GM19099 (cell line): ENCODE data around the gene BTBD9.

Experiments
- POLR2A ChIP-seq: IDR thresholded peaks from 3 replicates; pipeline ENCODE4 v1.6.1; 2011; ENCODE audit warnings: low read depth; ENCODE audit not compliant: insufficient read length; ENCODE audit errors: extremely low read depth

BTBD9 gene

GRCh38 chr6:38220069-38220723 is 419.5 kb downstream of the BTBD9 start:
- no peak for TF ChIP-seq POLR2A

- no peak for TF ChIP-seq POLR2A
These were observed 421.5 kb downstream of the BTBD9 start for GRCh38 chr6:38218235-38218634.

- TF ChIP-seq POLR2A: no peak
These were observed 423.3 kb downstream of the BTBD9 start for GRCh38 chr6:38216451-38216850.

GRCh38 chr6:38215651-38216311 is 423.9 kb downstream of the BTBD9 start:
- TF ChIP-seq POLR2A: no peak

DNA sequence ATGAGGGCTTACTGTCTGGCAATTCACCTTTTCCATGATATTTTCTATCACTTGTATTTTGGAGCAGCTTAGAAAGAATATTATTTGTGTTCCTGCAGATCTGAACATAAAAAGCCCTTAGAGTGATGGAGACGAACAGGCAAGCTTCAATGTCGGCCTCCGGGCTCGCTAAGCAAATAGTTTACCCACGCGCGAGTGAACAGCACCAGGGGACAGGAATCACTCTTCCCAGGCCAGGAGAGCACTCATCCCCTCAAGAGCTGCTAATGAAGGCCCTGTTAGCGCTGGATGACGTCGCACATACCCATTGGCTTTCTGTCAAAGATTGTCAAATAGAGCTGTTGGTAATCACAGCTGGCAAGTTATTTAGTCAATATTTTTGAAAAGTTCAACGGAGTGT is 424.5 kb downstream of the BTBD9 start:
- no peak for TF ChIP-seq POLR2A

DNA sequence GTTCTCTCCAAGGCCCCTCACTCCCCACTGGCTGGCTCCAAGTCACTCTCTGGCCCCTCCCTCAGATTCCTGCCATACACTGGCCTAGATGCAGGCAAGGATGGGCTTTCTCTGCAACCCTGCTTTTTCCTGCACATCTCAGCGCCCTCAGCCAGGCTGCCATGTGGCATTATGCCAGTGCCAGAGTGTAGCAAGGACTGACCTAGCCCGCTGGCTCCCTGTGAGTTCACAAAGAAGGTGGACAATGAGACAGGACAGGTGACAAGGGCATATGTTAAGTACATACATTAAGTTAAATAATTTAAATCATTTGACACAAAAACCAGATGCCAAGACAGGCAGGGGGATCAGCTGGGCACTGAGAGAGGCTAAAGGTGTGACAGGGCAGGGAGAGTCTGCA is 425.6 kb downstream of the BTBD9 start:
- TF ChIP-seq POLR2A: no peak

DNA sequence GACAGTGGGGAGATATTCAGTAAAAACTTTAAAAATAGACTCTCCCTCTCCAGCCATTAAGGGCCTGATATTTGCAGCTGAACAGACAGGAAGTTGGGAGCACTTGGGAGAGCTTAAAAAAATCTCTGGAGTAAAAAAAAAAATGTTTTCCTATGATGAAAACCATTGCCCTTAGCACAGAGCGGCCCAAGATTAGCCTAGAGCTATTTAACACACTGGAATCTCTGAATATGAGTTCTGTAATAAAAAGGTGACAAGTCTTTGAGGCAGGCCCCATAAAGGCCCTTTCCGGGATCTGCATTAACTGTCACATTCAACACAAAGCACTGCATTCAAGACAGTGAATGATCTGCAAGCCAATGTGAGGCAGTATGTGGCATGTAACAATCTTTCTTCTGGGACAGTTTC is 426.5 kb downstream of the BTBD9 start:
- no peak for TF ChIP-seq POLR2A

DNA sequence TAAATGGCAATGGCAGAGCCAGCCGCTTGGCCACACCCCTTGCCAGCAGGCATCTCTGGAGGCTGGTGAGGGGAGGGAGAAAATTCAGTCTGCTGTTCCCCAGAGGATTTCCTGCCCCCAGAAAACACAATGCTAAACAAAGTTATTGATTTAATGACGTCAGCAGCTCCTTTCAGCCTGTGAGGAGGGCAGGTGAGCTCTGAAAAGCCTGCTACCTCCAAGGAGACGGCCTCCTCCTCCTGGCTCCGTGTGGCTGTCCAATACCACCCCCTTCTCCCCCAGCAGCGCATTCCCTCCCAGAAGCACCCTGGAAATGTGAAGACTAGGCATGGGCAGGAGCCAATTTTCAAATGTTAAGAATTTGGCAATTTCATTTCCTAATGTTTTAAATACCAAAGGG is 427.1 kb downstream of the BTBD9 start:
- no peak for TF ChIP-seq POLR2A

- no peak for TF ChIP-seq POLR2A
These were observed 427.6 kb downstream of the BTBD9 start for GRCh38 chr6:38212116-38212515.

DNA sequence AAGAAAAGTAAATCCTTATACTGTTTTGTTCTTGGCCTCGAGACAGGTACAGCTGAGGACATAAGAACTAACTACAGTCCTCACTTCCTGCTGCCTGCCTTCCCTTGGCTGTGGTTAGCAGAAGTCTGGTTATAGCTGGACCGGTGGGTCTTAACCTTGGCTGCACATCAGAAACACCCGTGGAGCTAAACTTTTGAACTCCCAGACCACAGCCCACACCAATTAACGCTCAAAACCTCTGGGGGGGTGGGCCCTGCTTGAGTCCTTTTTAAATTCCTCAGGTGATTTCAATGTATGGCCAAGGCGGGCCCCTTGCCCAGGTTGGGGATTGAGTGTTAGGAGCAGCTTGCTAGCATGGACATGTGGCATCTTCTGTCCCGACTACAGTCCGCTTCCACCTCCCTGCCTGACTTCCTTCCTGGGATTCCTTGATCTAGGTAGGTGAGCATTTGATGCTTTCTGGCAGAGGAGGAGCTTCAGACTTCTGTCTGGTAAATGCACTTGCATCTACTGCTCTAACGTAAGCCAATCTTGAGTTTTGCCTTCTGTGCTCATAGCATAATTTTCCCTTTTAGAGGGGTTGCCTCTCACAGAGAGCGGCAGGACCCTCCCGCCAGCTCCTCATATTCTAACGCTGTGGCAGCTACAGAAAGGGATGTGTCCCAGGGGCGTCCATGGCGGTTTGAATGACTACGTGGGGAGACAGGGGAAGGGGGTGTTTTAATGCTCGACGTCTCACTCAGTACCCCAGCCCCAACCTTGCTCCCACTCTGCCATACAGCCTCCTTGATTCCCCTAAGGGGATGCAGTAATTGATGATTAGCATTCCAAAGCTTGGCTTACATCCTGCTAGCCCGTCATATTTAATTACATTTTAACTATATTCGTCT is 430.1 kb downstream of the BTBD9 start:
- no peak for TF ChIP-seq POLR2A

DNA sequence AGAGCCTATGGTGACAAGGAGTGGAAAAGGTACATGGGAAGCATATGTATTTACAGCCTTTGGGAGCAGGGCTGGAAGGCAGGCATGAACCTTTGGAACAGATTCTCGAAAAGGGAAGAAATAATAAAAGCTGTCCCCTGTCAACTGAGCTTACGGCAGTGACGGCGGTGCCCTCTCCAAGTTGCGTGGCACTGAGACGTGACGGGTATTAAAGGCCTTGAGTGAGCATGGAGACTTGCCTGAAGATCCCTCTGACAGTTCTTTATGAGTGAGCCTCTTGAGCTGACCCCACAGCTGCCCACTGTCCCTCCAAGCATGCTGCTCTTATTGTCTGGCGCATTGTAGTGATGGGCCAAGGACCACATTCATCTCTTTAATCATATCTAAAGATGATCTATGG is 431.7 kb downstream of the BTBD9 start:
- no peak for TF ChIP-seq POLR2A

GRCh38 chr6:38207375-38207774 is 432.4 kb downstream of the BTBD9 start:
- no peak for TF ChIP-seq POLR2A

GRCh38 chr6:38198219-38198618 is 441.5 kb downstream of the BTBD9 start:
- TF ChIP-seq POLR2A: no peak

- TF ChIP-seq POLR2A: no peak
These were observed 444.6 kb downstream of the BTBD9 start for GRCh38 chr6:38195113-38195635.

DNA sequence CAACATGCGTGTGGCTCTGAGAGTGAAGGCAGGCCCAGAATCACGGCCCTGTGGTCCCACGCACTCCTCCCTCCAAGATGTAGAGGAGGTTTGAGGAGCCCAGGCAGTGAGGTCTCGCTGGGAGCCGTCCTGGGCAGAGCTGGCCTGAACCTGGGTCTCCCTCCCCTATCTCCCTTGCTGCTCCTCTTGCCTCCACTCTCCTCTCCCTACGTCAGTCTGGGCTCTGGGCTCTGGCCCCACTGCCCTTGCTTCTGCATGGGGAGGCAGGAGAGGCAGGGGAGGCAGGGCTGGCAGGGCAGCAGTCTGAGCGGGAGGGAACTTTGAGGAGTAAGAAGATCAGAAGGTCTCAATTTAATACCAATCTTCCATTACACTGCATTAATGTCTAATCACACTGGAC is 445.1 kb downstream of the BTBD9 start:
- no peak for TF ChIP-seq POLR2A

GRCh38 chr6:38194282-38194572 is 445.5 kb downstream of the BTBD9 start:
- no peak for TF ChIP-seq POLR2A
